Duodenal mucosa (tissue), 2 donors: Measurements from ENCODE around the gene MARK1.
A peak's percentile ranks its signal among the peaks of the same experiment; 100 is the strongest.
"Not testable (repeated sequence)": the region's sequence is repeated elsewhere in the genome, so short reads cannot be mapped to it uniquely, and the experiment has no call there.

Source experiments
- H3K27ac ChIP-seq: one replicate; pipeline ENCODE4 v1.7.0; 2013; ENCODE audit warnings: low read depth, low read length
- H3K27me3 ChIP-seq, 2 donors: one replicate each; pipeline ENCODE4 v1.7.0; 2013; ENCODE audit warnings: low read length in 2 of 2, control low read depth in 1 of 2; ENCODE audit not compliant: insufficient read depth in 2 of 2, control insufficient read depth in 1 of 2
- H3K36me3 ChIP-seq, 2 donors: one replicate each; pipeline ENCODE4 v1.7.0; 2013; ENCODE audit warnings: low read length in 2 of 2, control low read depth in 1 of 2; ENCODE audit not compliant: insufficient read depth in 2 of 2, control insufficient read depth in 1 of 2
- H3K4me1 ChIP-seq, 2 donors: one replicate each; pipeline ENCODE4 v1.7.0; 2013; ENCODE audit warnings: low read length in 2 of 2, control low read depth in 1 of 2; ENCODE audit not compliant: insufficient read depth in 2 of 2, control insufficient read depth in 1 of 2
- H3K4me3 ChIP-seq, 2 donors: one replicate each; pipeline ENCODE4 v1.7.0; 2013; ENCODE audit warnings: low read length in 2 of 2, low read depth in 1 of 2
- H3K9ac ChIP-seq, 2 donors: one replicate each; pipeline ENCODE4 v1.7.0; 2013; ENCODE audit warnings: low read length in 2 of 2, low read depth in 1 of 2
- H3K9me3 ChIP-seq, 2 donors: one replicate each; pipeline ENCODE4 v1.7.0; 2013; ENCODE audit warnings: low read length in 2 of 2, control low read depth in 1 of 2; ENCODE audit not compliant: control insufficient read depth in 1 of 2

The MARK1 gene

GRCh38 chr1:220683716-220684115 is 155.8 kb downstream of the MARK1 start:
- H3K36me3 ChIP-seq, H3K27ac ChIP-seq: not testable (repeated sequence)

GRCh38 chr1:220684890-220685289 is 157.0 kb downstream of the MARK1 start:
- no peak overlapping the region for H3K9ac ChIP-seq
- H3K4me3 ChIP-seq = no peak overlapping the region
- H3K27ac ChIP-seq = no peak overlapping the region

More at GRCh38 chr1:220683716-220684115, 155.8 kb downstream of the MARK1 start:
- not testable (repeated sequence) for H3K27me3 ChIP-seq, H3K9me3 ChIP-seq, H3K9ac ChIP-seq, H3K4me3 ChIP-seq
- H3K4me1 ChIP-seq = peaks cover 0 to 11% of the 10 kb centered on the region in 2 donors

GRCh38 chr1:220685879-220686278 is 157.9 kb downstream of the MARK1 start:
- Histone ChIP-seq H3K9ac (no peak overlapping the region), H3K4me3 (no peak overlapping the region), H3K9me3 (no peaks in the 10 kb centered on the region), H3K4me1 (peaks cover 6 to 13% of the 10 kb centered on the region in 2 donors), H3K27ac (no peak overlapping the region), H3K36me3 (no peaks in the 10 kb centered on the region), H3K27me3 (no peaks in the 10 kb centered on the region)

More at GRCh38 chr1:220684890-220685289, 157.0 kb downstream of the MARK1 start:
- Histone ChIP-seq H3K27me3 (no peaks in the 10 kb centered on the region), H3K4me1 (peaks cover 4 to 14% of the 10 kb centered on the region in 2 donors), H3K36me3 (no peaks in the 10 kb centered on the region), H3K9me3 (no peaks in the 10 kb centered on the region)

- Histone ChIP-seq H3K27ac (no peak overlapping the region), H3K4me1 (peaks cover 7 to 12% of the 10 kb centered on the region in 2 donors), H3K9me3 (no peaks in the 10 kb centered on the region), H3K9ac (no peak overlapping the region), H3K36me3 (no peaks in the 10 kb centered on the region), H3K27me3 (no peaks in the 10 kb centered on the region), H3K4me3 (no peak overlapping the region)
Observed at GRCh38 chr1:220687809-220688208, 159.9 kb downstream of the MARK1 start.

- Histone ChIP-seq H3K4me1 (peaks cover 7 to 12% of the 10 kb centered on the region in 2 donors), H3K4me3 (peak overlapping the region; percentile 83 to 87), H3K9ac (peak overlapping the region; percentile 14 to 44)
Observed at GRCh38 chr1:220689666-220690065, 161.7 kb downstream of the MARK1 start.

GRCh38 chr1:220690140-220691052 is 162.5 kb downstream of the MARK1 start, which contains the start of gene C1orf115:
C1orf115 (plus strand) TSS chr1:220690363; CDS start chr1:220690403, 40 bp downstream.
- Histone ChIP-seq H3K4me3 (peak within 1 kb of the TSS; percentile 83 to 87), H3K4me1 (peaks cover 7 to 12% of the 10 kb centered on the region in 2 donors), H3K27me3 (no peaks in the 10 kb centered on the region), H3K27ac (peak within 1 kb of the TSS; percentile 51), H3K9ac (peak within 1 kb of the TSS; percentile 73 to 80), H3K36me3 (peaks cover 0 to 4% of the 10 kb centered on the region in 2 donors), H3K9me3 (no peaks in the 10 kb centered on the region)

More at GRCh38 chr1:220689666-220690065, 161.7 kb downstream of the MARK1 start:
- Histone ChIP-seq H3K27ac (no peak overlapping the region), H3K9me3 (no peaks in the 10 kb centered on the region), H3K36me3 (peaks cover 0 to 4% of the 10 kb centered on the region in 2 donors), H3K27me3 (no peaks in the 10 kb centered on the region)

GRCh38 chr1:220691053-220691684 is 163.2 kb downstream of the MARK1 start:
- H3K9me3 ChIP-seq = no peaks in the 10 kb centered on the region
- no peak overlapping the region for H3K27ac ChIP-seq
- no peaks in the 10 kb centered on the region for H3K27me3 ChIP-seq
- peaks cover 7 to 12% of the 10 kb centered on the region in 2 donors for H3K4me1 ChIP-seq
- peak overlapping the region; percentile 73 to 80 for H3K9ac ChIP-seq
- H3K4me3 ChIP-seq = peak overlapping the region; percentile 83 to 87
- H3K36me3 ChIP-seq = peaks cover 0 to 4% of the 10 kb centered on the region in 2 donors

GRCh38 chr1:220692436-220693228 is 164.7 kb downstream of the MARK1 start:
- peaks cover 4 to 14% of the 10 kb centered on the region in 2 donors for H3K36me3 ChIP-seq
- peaks cover 7 to 12% of the 10 kb centered on the region in 2 donors for H3K4me1 ChIP-seq
- no peaks in the 10 kb centered on the region for H3K27me3 ChIP-seq
- H3K27ac ChIP-seq = no peak overlapping the region
- peak overlapping the region in 1 of 2 donors; percentile 87 for H3K4me3 ChIP-seq
- H3K9ac ChIP-seq = no peak overlapping the region
- H3K9me3 ChIP-seq = no peaks in the 10 kb centered on the region

- Histone ChIP-seq H3K36me3 (peaks cover 4 to 24% of the 10 kb centered on the region in 2 donors), H3K27me3 (no peaks in the 10 kb centered on the region), H3K9me3 (no peaks in the 10 kb centered on the region), H3K27ac (no peak overlapping the region), H3K9ac (no peak overlapping the region), H3K4me1 (peaks cover 5 to 7% of the 10 kb centered on the region in 2 donors), H3K4me3 (no peak overlapping the region)
Observed at GRCh38 chr1:220694866-220695382, 167.0 kb downstream of the MARK1 start.
